Cortex of kidney (tissue), 1 donor: Measurements from ENCODE around the gene IFITM1.
"Not testable (repeated sequence)": the region's sequence is repeated elsewhere in the genome, so short reads cannot be mapped to it uniquely, and the experiment has no call there.

Source experiments
- DNase-seq: peaks from one replicate; lab custom pipeline; 2025; lab: John Stamatoyannopoulos, UW

IFITM1 gene

GRCh38 chr11:326842-327580 is 13.2 kb downstream of the IFITM1 start:
- no peak for DNase-seq

GRCh38 chr11:327581-327923 is 13.7 kb downstream of the IFITM1 start:
- DNase-seq: no peak

GRCh38 chr11:328012-328411 is 14.2 kb downstream of the IFITM1 start:
- DNase-seq: no peak

GRCh38 chr11:328516-329100 is 14.8 kb downstream of the IFITM1 start:
- DNase-seq: not testable (repeated sequence)

- no peak for DNase-seq
Measured at GRCh38 chr11:329886-330253, 16.0 kb downstream of the IFITM1 start.

- no peak for DNase-seq
Measured at GRCh38 chr11:330307-330693, 16.5 kb downstream of the IFITM1 start.

GRCh38 chr11:330694-331357 is 17.0 kb downstream of the IFITM1 start:
- DNase-seq: no peak

GRCh38 chr11:331358-332060 is 17.7 kb downstream of the IFITM1 start:
- no peak for DNase-seq

- no peak for DNase-seq
Measured at GRCh38 chr11:332651-333480, 19.0 kb downstream of the IFITM1 start.

- not testable (repeated sequence) for DNase-seq
Measured at GRCh38 chr11:333616-334263, 19.9 kb downstream of the IFITM1 start.

GRCh38 chr11:334264-334994 is 20.6 kb downstream of the IFITM1 start:
- DNase-seq: no peak

GRCh38 chr11:335779-336658 is 22.2 kb downstream of the IFITM1 start:
- no peak for DNase-seq

GRCh38 chr11:336659-337198 is 22.9 kb downstream of the IFITM1 start:
- DNase-seq: no peak

GRCh38 chr11:337711-338110 is 23.9 kb downstream of the IFITM1 start:
- DNase-seq: no peak

- DNase-seq: no peak
Measured at GRCh38 chr11:339963-340362, 26.1 kb downstream of the IFITM1 start.

GRCh38 chr11:340539-341512 is 27.0 kb downstream of the IFITM1 start:
- no peak for DNase-seq

- DNase-seq: no peak
Measured at GRCh38 chr11:342328-342727, 28.5 kb downstream of the IFITM1 start.
